Duodenal mucosa (tissue), 2 donors: Measurements from ENCODE around the gene CEACAM1.

Experiments
- H3K27ac ChIP-seq: one replicate; pipeline ENCODE4 v1.7.0; 2013; ENCODE audit warnings: low read depth, low read length
- H3K27me3 ChIP-seq, 2 donors: one replicate each; pipeline ENCODE4 v1.7.0; 2013; ENCODE audit warnings: low read length in 2 of 2, control low read depth in 1 of 2; ENCODE audit not compliant: insufficient read depth in 2 of 2, control insufficient read depth in 1 of 2
- H3K36me3 ChIP-seq, 2 donors: one replicate each; pipeline ENCODE4 v1.7.0; 2013; ENCODE audit warnings: low read length in 2 of 2, control low read depth in 1 of 2; ENCODE audit not compliant: insufficient read depth in 2 of 2, control insufficient read depth in 1 of 2
- H3K4me1 ChIP-seq, 2 donors: one replicate each; pipeline ENCODE4 v1.7.0; 2013; ENCODE audit warnings: low read length in 2 of 2, control low read depth in 1 of 2; ENCODE audit not compliant: insufficient read depth in 2 of 2, control insufficient read depth in 1 of 2
- H3K4me3 ChIP-seq, 2 donors: one replicate each; pipeline ENCODE4 v1.7.0; 2013; ENCODE audit warnings: low read length in 2 of 2, low read depth in 1 of 2
- H3K9ac ChIP-seq, 2 donors: one replicate each; pipeline ENCODE4 v1.7.0; 2013; ENCODE audit warnings: low read length in 2 of 2, low read depth in 1 of 2
- H3K9me3 ChIP-seq, 2 donors: one replicate each; pipeline ENCODE4 v1.7.0; 2013; ENCODE audit warnings: low read length in 2 of 2, control low read depth in 1 of 2; ENCODE audit not compliant: control insufficient read depth in 1 of 2

The CEACAM1 gene

GRCh38 chr19:42528354-42529247 lies at the start of gene CEACAM1:
Gene CEACAM1 (minus strand): TSS chr19:42528481. CDS start chr19:42528374, 107 bp downstream.
- Histone ChIP-seq H3K9ac (peak within 1 kb of the TSS; percentile 78 to 88), H3K4me3 (peak within 1 kb of the TSS; percentile 74 to 84), H3K4me1 (peaks cover 39 to 40% of the 10 kb centered on the region in 2 donors), H3K9me3 (no peaks in the 10 kb centered on the region), H3K27ac (peak within 1 kb of the TSS; percentile 74), H3K27me3 (no peaks in the 10 kb centered on the region), H3K36me3 (peaks cover 0 to 7% of the 10 kb centered on the region in 2 donors)

- Histone ChIP-seq H3K9me3 (no peaks in the 10 kb centered on the region), H3K27me3 (no peaks in the 10 kb centered on the region), H3K27ac (no peak overlapping the region), H3K9ac (no peak overlapping the region), H3K4me3 (no peak overlapping the region), H3K4me1 (peaks cover 3 to 8% of the 10 kb centered on the region in 2 donors), H3K36me3 (no peaks in the 10 kb centered on the region)
These were observed 48.7 kb upstream of the CEACAM1 start for GRCh38 chr19:42577016-42577415.

- no peak overlapping the region for H3K27ac ChIP-seq
- H3K27me3 ChIP-seq = no peaks in the 10 kb centered on the region
- H3K36me3 ChIP-seq = no peaks in the 10 kb centered on the region
- no peak overlapping the region for H3K9ac ChIP-seq
- H3K4me3 ChIP-seq = no peak overlapping the region
- no peaks in the 10 kb centered on the region for H3K9me3 ChIP-seq
- H3K4me1 ChIP-seq = peaks cover 3 to 8% of the 10 kb centered on the region in 2 donors
These were observed 48.0 kb upstream of the CEACAM1 start for GRCh38 chr19:42576241-42576640.

DNA sequence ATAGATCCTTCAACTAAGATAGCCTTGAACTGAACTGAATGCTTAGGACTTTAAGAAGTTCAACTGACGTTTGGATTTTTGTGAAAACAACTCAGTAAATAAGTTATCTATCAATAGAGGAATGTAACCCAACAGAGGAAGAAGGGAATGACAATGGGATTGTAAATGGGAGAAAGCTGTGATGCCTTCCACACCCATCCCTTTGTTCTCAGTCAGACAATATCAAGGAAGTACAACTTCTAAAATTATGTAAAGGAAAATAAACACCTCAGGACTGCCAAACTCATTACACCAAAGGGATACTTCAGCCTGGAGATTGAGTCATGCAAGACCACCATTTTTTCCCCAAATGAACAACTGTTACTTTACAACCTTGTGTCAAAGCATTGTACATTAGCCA lies 45.4 kb upstream of the CEACAM1 start:
- Histone ChIP-seq H3K27me3 (no peaks in the 10 kb centered on the region), H3K27ac (no peak overlapping the region), H3K9me3 (no peaks in the 10 kb centered on the region), H3K9ac (no peak overlapping the region), H3K36me3 (no peaks in the 10 kb centered on the region), H3K4me3 (no peak overlapping the region), H3K4me1 (peaks cover 3 to 8% of the 10 kb centered on the region in 2 donors)

DNA sequence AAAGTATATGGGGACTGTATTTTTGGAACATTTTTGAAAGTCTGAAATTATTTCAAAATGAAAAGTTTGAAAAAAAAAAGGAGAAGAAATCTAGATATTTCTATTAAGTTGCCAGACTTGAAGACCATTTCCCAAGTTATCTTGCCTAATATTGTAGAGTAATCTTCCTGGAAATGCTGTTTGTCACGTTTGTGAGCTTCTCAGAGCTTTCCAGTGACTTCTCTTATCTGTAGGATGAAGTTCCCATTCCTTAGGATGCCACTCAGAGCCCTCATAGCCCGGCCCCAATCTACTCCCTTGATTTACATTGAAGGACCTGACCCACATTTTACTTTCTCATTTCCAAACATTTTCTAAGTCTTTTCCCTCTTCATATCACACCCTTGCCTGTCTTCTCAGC lies 42.8 kb upstream of the CEACAM1 start:
- no peak overlapping the region for H3K4me3 ChIP-seq
- H3K27ac ChIP-seq = no peak overlapping the region
- H3K36me3 ChIP-seq = no peaks in the 10 kb centered on the region
- no peak overlapping the region for H3K9ac ChIP-seq
- no peaks in the 10 kb centered on the region for H3K4me1 ChIP-seq
- H3K27me3 ChIP-seq = no peaks in the 10 kb centered on the region
- no peaks in the 10 kb centered on the region for H3K9me3 ChIP-seq

DNA sequence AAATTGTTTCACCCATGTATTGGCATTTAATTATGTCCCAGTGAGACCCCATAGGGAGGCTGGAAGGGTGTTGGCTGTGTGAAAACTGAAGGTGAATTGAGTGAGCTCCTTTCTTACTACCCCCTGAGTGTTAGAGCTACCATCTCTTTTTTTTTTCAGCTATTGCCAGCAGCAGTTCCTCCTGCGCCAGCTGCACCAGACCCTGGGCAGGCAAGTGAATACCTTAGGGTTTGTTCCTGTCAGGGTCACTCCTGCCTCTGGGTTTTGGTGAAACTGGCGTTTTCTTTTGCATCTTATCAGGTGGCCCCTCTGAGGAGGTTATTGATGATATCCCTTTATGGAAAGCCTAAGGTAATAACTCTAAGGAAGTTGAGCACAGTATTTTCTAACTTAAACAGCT lies 40.9 kb upstream of the CEACAM1 start:
- Histone ChIP-seq H3K27me3 (no peaks in the 10 kb centered on the region), H3K36me3 (no peaks in the 10 kb centered on the region), H3K27ac (no peak overlapping the region), H3K4me3 (no peak overlapping the region), H3K4me1 (no peaks in the 10 kb centered on the region), H3K9ac (no peak overlapping the region), H3K9me3 (no peaks in the 10 kb centered on the region)

- no peak overlapping the region for H3K27ac ChIP-seq
- no peaks in the 10 kb centered on the region for H3K36me3 ChIP-seq
- no peaks in the 10 kb centered on the region for H3K27me3 ChIP-seq
- H3K9me3 ChIP-seq = no peaks in the 10 kb centered on the region
- H3K9ac ChIP-seq = no peak overlapping the region
- no peaks in the 10 kb centered on the region for H3K4me1 ChIP-seq
- H3K4me3 ChIP-seq = no peak overlapping the region
These were observed 39.7 kb upstream of the CEACAM1 start for GRCh38 chr19:42568006-42568405.

GRCh38 chr19:42567567-42567966 lies 39.3 kb upstream of the CEACAM1 start:
- Histone ChIP-seq H3K9ac (no peak overlapping the region), H3K36me3 (no peaks in the 10 kb centered on the region), H3K27ac (no peak overlapping the region), H3K9me3 (no peaks in the 10 kb centered on the region), H3K4me3 (no peak overlapping the region), H3K27me3 (no peaks in the 10 kb centered on the region), H3K4me1 (no peaks in the 10 kb centered on the region)

DNA sequence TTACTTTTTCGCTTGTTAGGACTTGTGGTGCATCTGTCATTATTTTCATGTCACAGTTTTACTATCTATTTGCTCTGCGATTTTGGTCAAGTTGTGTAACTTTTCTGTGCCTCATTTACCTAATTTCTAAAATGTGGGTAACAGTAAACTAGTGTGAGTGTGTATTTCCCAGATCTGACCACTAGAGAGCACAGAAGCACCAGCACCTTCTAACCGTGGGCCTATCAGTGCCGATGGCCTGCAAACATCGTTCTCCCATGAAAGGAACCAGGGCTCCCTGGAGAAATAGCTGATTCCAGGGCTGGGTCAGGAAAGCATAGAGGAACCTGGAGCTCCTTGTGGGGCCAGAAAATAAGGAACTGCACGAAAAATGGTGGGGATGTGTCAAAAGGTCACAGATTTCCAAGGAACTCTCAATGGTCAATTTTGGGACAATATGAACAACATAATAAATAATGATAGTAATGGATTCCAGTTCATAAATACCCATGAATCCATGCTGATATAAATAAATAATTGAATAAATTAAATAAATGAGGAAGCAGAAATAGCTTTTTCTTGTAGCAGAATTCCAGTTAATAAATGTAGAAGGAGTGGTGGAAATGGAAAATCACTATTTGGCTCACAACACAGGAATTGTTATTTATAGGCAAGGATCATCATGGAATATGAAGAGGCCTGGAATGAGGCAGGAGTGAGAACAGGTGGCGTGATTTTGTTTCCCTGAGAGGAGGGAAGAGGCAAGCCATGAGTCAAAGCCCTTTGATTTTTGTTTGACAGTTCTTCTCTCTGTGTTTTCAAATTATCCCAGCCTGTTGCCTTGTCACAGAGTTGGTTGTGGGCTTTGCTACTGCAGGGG lies 35.3 kb upstream of the CEACAM1 start:
- H3K27ac ChIP-seq = no peak overlapping the region
- H3K9me3 ChIP-seq = no peaks in the 10 kb centered on the region
- H3K4me3 ChIP-seq = no peak overlapping the region
- no peaks in the 10 kb centered on the region for H3K36me3 ChIP-seq
- peaks cover 0 to 4% of the 10 kb centered on the region in 2 donors for H3K27me3 ChIP-seq
- H3K9ac ChIP-seq = no peak overlapping the region
- H3K4me1 ChIP-seq = no peaks in the 10 kb centered on the region

- Histone ChIP-seq H3K9ac (no peak overlapping the region), H3K9me3 (no peaks in the 10 kb centered on the region), H3K36me3 (no peaks in the 10 kb centered on the region), H3K27ac (no peak overlapping the region), H3K4me1 (no peaks in the 10 kb centered on the region), H3K27me3 (peaks cover 0 to 4% of the 10 kb centered on the region in 2 donors), H3K4me3 (no peak overlapping the region)
These were observed 33.2 kb upstream of the CEACAM1 start for GRCh38 chr19:42561512-42561911.
